ENCODE measurements around the gene SORCS1.

SORCS1 gene

GRCh38 chr10:106898446-106898845, 266.1 kb downstream of the SORCS1 start (continued):
- TF ChIP-seq ZBTB49 (tag by site-specific recombination; IDR thresholded peaks at IDR 0.05; ENCODE audit: low read depth): no peak

- Histone ChIP-seq H3K27ac (ENCODE audit: extremely low read depth, low read depth, low read length) (no peak overlapping the region), H3K9me3 (ENCODE audit: control insufficient read depth, insufficient read depth, low read depth, low read length) (no peaks in the 10 kb centered on the region), H3K4me1 (ENCODE audit: control insufficient read depth, insufficient read depth, low read length) (no peaks in the 10 kb centered on the region), H3K4me3 (ENCODE audit: low read depth, low read length) (no peak overlapping the region), H3K36me3 (ENCODE audit: control insufficient read depth in 2 of 2, insufficient read depth in 1 of 2, low read length in 2 of 2) (no peaks in the 10 kb centered on the region)
- POLR2A ChIA-PET: no interaction called here
- CTCF ChIA-PET: no interaction called here
- TF ChIP-seq GLI2 (tag by site-specific recombination; IDR thresholded peaks at IDR 0.05; ENCODE audit: borderline replicate concordance, low read depth) (no peak), ZNF510 (tag by site-specific recombination; IDR thresholded peaks at IDR 0.05; ENCODE audit: insufficient replicate concordance) (no peak), ZNF169 (tag by site-specific recombination; IDR thresholded peaks at IDR 0.05) (no peak), ZNF777 (tag by site-specific recombination; IDR thresholded peaks at IDR 0.05; ENCODE audit: borderline replicate concordance) (no peak), ZNF791 (tag by site-specific recombination; IDR thresholded peaks at IDR 0.05) (no peak), ZNF341 (tag by site-specific recombination; IDR thresholded peaks at IDR 0.05; ENCODE audit: low read depth) (no peak), ZNF239 (tag by site-specific recombination; IDR thresholded peaks at IDR 0.05) (no peak), ZNF175 (tag by site-specific recombination; IDR thresholded peaks at IDR 0.05) (no peak), ZNF335 (tag by site-specific recombination; conservative IDR thresholded peaks at IDR 0.05) (no peak), ZSCAN5A (tag by site-specific recombination; IDR thresholded peaks at IDR 0.05) (no peak), GLIS1 (tag by site-specific recombination; IDR thresholded peaks at IDR 0.05) (no peak), ZNF266 (tag by site-specific recombination; IDR thresholded peaks at IDR 0.05; ENCODE audit: low read depth) (no peak), ZNF561 (tag by site-specific recombination; IDR thresholded peaks at IDR 0.05; ENCODE audit: borderline replicate concordance) (no peak)
These were observed 266.8 kb downstream of the SORCS1 start for GRCh38 chr10:106897719-106898118.

GRCh38 chr10:106894692-106895091, 269.8 kb downstream of the SORCS1 start:
- CTCF ChIA-PET: no interaction called here

More at GRCh38 chr10:106894692-106895091, 269.8 kb downstream of the SORCS1 start:
- Histone ChIP-seq H3K4me3 (ENCODE audit: low read depth, low read length) (no peak overlapping the region), H3K9me3 (ENCODE audit: control insufficient read depth, insufficient read depth, low read depth, low read length) (no peaks in the 10 kb centered on the region), H3K27ac (ENCODE audit: extremely low read depth, low read depth, low read length) (no peak overlapping the region), H3K4me1 (ENCODE audit: control insufficient read depth, insufficient read depth, low read length) (no peaks in the 10 kb centered on the region), H3K36me3 (ENCODE audit: control insufficient read depth in 2 of 2, insufficient read depth in 1 of 2, low read length in 2 of 2) (no peaks in the 10 kb centered on the region)
- POLR2A ChIA-PET: no interaction called here
- TF ChIP-seq ZNF837 (tag by site-specific recombination; IDR thresholded peaks at IDR 0.05): no peak
- TF ChIP-seq ZNF777 (tag by site-specific recombination; IDR thresholded peaks at IDR 0.05; ENCODE audit: borderline replicate concordance): no peak
- no peak for TF ChIP-seq SCRT1 (tag by site-specific recombination; IDR thresholded peaks at IDR 0.05; ENCODE audit: borderline replicate concordance)
- TF ChIP-seq ZNF223 (tag by site-specific recombination; IDR thresholded peaks at IDR 0.05): no peak
- TF ChIP-seq ZNF624 (tag by site-specific recombination; IDR thresholded peaks at IDR 0.05): no peak
- TF ChIP-seq ZBTB26 (tag by site-specific recombination; optimal IDR thresholded peaks at IDR 0.05): no peak
- TF ChIP-seq ZFP69B (tag by site-specific recombination; IDR thresholded peaks at IDR 0.05): no peak
- no peak for TF ChIP-seq ZNF169 (tag by site-specific recombination; IDR thresholded peaks at IDR 0.05)

Data from HEK293 (cell line).